ENCODE results near the gene BPTF. TPM values are rescaled to one million over a fixed set of nuclear protein-coding genes. Genes with fewer than 3 reads are reported as not detected.

The BPTF gene
- total and polyA plus RNA-seq, 2 of the 13 experiments (the other 11 are each of a cell fraction or from before 2014, with no cell fraction given): 43.5 to 66.1 TPM

DNA sequence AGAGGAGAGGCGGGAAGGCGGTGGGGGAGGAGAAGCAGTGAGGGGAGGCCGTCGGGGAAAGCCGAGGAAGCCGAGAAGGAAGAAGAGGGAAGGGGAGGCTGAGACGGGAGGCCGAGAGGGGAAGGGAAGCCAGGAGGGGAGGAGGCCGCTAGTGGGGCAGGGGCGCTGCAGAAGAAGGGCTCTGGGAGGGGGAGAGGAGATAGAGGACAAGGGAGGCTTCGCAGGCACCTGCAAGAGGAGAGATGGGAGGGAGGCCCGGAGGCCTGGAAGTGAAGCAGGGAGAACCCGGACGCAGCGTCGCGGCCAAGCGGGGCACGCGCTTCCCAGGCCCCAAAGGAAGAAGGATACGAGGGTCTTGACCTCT lies 168.7 kb downstream of the BPTF start (continued):
- TF ChIP-seq RERE (CRISPR knock-in tag; IDR thresholded peaks at IDR 0.05; ENCODE audit: low read depth) (no peak), PCBP1 (IDR thresholded peaks at IDR 0.05; ENCODE audit: borderline replicate concordance, low read depth, low read length) (peak; percentile 75; the same call in 1 of the 2 replicates), ZUFSP (CRISPR knock-in tag; IDR thresholded peaks at IDR 0.05; ENCODE audit: borderline replicate concordance) (no peak), ZNF777 (CRISPR knock-in tag; IDR thresholded peaks at IDR 0.05) (peak; percentile 88), KDM1A (CRISPR knock-in tag; IDR thresholded peaks at IDR 0.05) (0 out of 2 replicates have a peak, but pooled peaks have one; percentile 9), RNF2 (conservative IDR thresholded peaks at IDR 0.05; ENCODE audit: low read depth) (peak; percentile 32; the same call in 1 of the 2 replicates), HNF4G (IDR thresholded peaks at IDR 0.05; ENCODE audit: borderline replicate concordance, low read depth, low read length) (no peak), HNF4G (CRISPR knock-in tag; IDR thresholded peaks at IDR 0.05; ENCODE audit: borderline replicate concordance, low read depth) (no peak), ZFX (CRISPR knock-in tag; IDR thresholded peaks at IDR 0.05; ENCODE audit: low read depth) (peak; percentile 83), ZNF468 (CRISPR knock-in tag; IDR thresholded peaks at IDR 0.05) (no peak), KLF16 (CRISPR knock-in tag; IDR thresholded peaks at IDR 0.05) (peak in 1 of 2 experiments; percentile 26; a peak in 1 of 4 replicates), ZNF382 (CRISPR knock-in tag; IDR thresholded peaks at IDR 0.05; ENCODE audit: borderline replicate concordance) (no peak), BORCS8-MEF2B (CRISPR knock-in tag; IDR thresholded peaks at IDR 0.05) (peak; percentile 75), SSRP1 (CRISPR knock-in tag; IDR thresholded peaks at IDR 0.05) (no peak), THRA (CRISPR knock-in tag; IDR thresholded peaks at IDR 0.05; ENCODE audit: borderline replicate concordance) (peak; percentile 12; the same call in 1 of the 2 replicates), NFE2 (CRISPR knock-in tag; IDR thresholded peaks at IDR 0.05) (no peak), GLI4 (CRISPR knock-in tag; IDR thresholded peaks at IDR 0.05; ENCODE audit: borderline replicate concordance) (0 out of 2 replicates have a peak, but pooled peaks have one; percentile 21), ZNF781 (CRISPR knock-in tag; IDR thresholded peaks at IDR 0.05; ENCODE audit: borderline replicate concordance, not compliant biosample characterization) (no peak), THAP8 (CRISPR knock-in tag; IDR thresholded peaks at IDR 0.05; ENCODE audit: borderline replicate concordance) (no peak), DR1 (CRISPR knock-in tag; IDR thresholded peaks at IDR 0.05) (no peak)

Data from HepG2 (cell line).